CD4-positive, alpha-beta T cell (primary cell): ENCODE data around the gene STX10. TPM values are rescaled to one million over a fixed set of nuclear protein-coding genes. Genes with fewer than 3 reads are reported as not detected.

ENCODE experiments used
- ATAC-seq: fragments of 200-7000 bp; cut with Tn5 transposase; one replicate; pipeline ENCODE4 v1.10.0; 2022; ENCODE audit warnings: mild to moderate bottlenecking; ENCODE audit not compliant: poor library complexity
- CTCF ChIA-PET: fragments of 350-600 bp; sonication (Branson Sonifier 250); formaldehyde crosslinking; loops from one replicate; lab custom pipeline; 2021; ENCODE audit warnings: antibody characterized with exemption, inconsistent platforms; lab: Charles Lee
- POLR2A ChIA-PET: fragments of 350-600 bp; sonication (Branson Sonifier 250); formaldehyde crosslinking; loops from one replicate; lab custom pipeline; 2021; ENCODE audit warnings: antibody characterized with exemption, inconsistent platforms; lab: Charles Lee
- DNase-seq, 14 experiments: peaks; one replicate each; pipeline ENCODE4 v3.0.0-alpha.2; 2013 to 2020; ENCODE audit warnings: mixed read lengths in 2 of 14
- H3K27ac ChIP-seq, 2 donors: one replicate each; pipeline versions ENCODE4 v1.5.1 to v1.7.0; 2013; ENCODE audit warnings: low read length in 2 of 2, low read depth in 1 of 2, mild to moderate bottlenecking in 1 of 2
- H3K27me3 ChIP-seq, 2 experiments: 1 replicate in 1 of 2; 2 replicates in 1 of 2; pipeline versions ENCODE4 v1.6.1 to v1.7.0; 2013; ENCODE audit warnings: low read length in 2 of 2, control low read depth in 1 of 2, mild to moderate bottlenecking in 1 of 2, moderate library complexity in 1 of 2; ENCODE audit not compliant: insufficient read depth in 2 of 2, control insufficient read depth in 1 of 2
- H3K36me3 ChIP-seq: one replicate; pipeline ENCODE4 v1.6.1; 2013; ENCODE audit warnings: low read length, control low read depth; ENCODE audit not compliant: insufficient read depth
- H3K4me1 ChIP-seq: one replicate; pipeline ENCODE4 v1.6.1; 2013; ENCODE audit warnings: low read length, control low read depth; ENCODE audit not compliant: insufficient read depth
- H3K4me3 ChIP-seq: one replicate; pipeline ENCODE4 v1.5.1; 2013; ENCODE audit warnings: mild to moderate bottlenecking, low read length, moderate library complexity
- H3K9me3 ChIP-seq, 2 experiments: 1 replicate in 1 of 2; 2 replicates in 1 of 2; pipeline versions ENCODE4 v1.6.1 to v1.7.0; 2013; ENCODE audit warnings: low read length in 2 of 2, mild to moderate bottlenecking in 2 of 2, control low read depth in 1 of 2, moderate library complexity in 1 of 2; ENCODE audit not compliant: control insufficient read depth in 1 of 2, insufficient read depth in 1 of 2
- H3K27ac Mint-ChIP-seq: one replicate; pipeline ENCODE4 v1.8.0; 2020; ENCODE audit warnings: mixed read lengths
- H3K27me3 Mint-ChIP-seq: one replicate; pipeline ENCODE4 v1.8.0; 2021; ENCODE audit warnings: mixed read lengths
- H3K36me3 Mint-ChIP-seq: one replicate; pipeline ENCODE4 v1.8.0; 2021; ENCODE audit warnings: low read depth, mixed read lengths
- H3K4me1 Mint-ChIP-seq: one replicate; pipeline ENCODE4 v1.8.0; 2021; ENCODE audit warnings: low read depth, mixed read lengths
- H3K4me3 Mint-ChIP-seq: one replicate; pipeline ENCODE4 v1.8.0; 2020; ENCODE audit warnings: mild to moderate bottlenecking, mixed read lengths
- H3K9me3 Mint-ChIP-seq: one replicate; pipeline ENCODE4 v1.8.0; 2020; ENCODE audit warnings: mixed read lengths
- intact Hi-C, 2 experiments: fragments of 100-400 bp; cut with DNase I in 1 of 2; cut with micrococcal nuclease in 1 of 2; formaldehyde crosslinking; loops; one replicate each; pipeline versions ENCODE4 v1.15.1 to v1.9.0; 2023 to 2025; cut with DNase I, micrococcal nuclease
- total RNA-seq, 174 experiments: library from RNA in 2 of 174; stranded (reverse) in 2 of 174; gene quantifications; one replicate each; pipeline ENCODE4 v1.2.3 and lab custom pipeline; 2021 to 2026
- TF ChIP-seq, protein P1 (sequence below): fragments of 200-600 bp; IDR thresholded peaks from one replicate; pipeline ENCODE4 v1.8.0; 2022; ENCODE audit warnings: antibody characterized with exemption, mild to moderate bottlenecking

STX10 gene
- total RNA-seq, 2 experiments from 2014 or later: 40.9 to 43.9 TPM

DNA sequence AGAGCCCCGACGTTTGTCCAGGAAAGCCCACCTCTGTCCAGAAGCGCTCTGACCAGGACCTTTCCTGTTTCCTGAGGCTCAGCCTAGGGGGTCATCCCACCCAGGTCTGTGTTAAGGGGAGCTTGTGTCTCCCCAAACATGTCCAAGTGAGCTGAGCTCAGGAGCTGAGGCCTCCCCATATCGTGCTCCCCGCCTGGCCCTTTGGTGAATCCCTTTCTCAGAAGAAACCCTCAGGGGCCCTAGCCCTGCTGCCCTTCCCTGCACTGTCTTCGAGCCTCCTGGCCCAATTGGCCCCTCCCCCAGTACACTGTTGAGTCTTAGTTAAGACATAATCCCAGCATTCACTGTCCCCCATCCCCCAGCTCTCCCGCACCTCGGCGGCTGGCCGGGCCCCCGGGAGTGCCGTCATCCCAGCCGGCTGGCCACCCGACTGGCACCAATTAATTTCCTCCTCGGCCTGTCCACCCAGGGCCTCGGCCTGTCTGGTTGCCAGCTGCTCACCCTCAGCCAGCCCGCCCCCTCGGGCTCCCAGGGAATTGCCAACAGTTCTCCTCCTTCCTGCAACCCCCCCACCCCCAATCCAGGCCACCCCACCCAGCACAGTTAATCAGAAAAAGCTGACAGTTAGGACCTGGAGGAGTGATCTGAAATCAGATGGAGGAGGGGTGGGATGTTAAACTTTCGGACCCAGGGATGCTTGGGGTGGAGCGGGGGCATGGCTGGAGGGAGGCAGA is 13.6 kb upstream of the STX10 start:
- Histone ChIP-seq H3K4me3 (peak overlapping the region; percentile 60), H3K9me3 (no peaks in the 10 kb centered on the region), H3K27me3 (no peaks in the 10 kb centered on the region), H3K27ac (peak overlapping the region; percentile 87 to 89), H3K36me3 (no peaks in the 10 kb centered on the region), H3K4me1 (peaks cover 98% of the 10 kb centered on the region)
- peaks cover 4% of the 10 kb centered on the region for H3K36me3 Mint-ChIP-seq
- peaks cover 68% of the 10 kb centered on the region for H3K4me1 Mint-ChIP-seq
- TF ChIP-seq, protein P1, sequence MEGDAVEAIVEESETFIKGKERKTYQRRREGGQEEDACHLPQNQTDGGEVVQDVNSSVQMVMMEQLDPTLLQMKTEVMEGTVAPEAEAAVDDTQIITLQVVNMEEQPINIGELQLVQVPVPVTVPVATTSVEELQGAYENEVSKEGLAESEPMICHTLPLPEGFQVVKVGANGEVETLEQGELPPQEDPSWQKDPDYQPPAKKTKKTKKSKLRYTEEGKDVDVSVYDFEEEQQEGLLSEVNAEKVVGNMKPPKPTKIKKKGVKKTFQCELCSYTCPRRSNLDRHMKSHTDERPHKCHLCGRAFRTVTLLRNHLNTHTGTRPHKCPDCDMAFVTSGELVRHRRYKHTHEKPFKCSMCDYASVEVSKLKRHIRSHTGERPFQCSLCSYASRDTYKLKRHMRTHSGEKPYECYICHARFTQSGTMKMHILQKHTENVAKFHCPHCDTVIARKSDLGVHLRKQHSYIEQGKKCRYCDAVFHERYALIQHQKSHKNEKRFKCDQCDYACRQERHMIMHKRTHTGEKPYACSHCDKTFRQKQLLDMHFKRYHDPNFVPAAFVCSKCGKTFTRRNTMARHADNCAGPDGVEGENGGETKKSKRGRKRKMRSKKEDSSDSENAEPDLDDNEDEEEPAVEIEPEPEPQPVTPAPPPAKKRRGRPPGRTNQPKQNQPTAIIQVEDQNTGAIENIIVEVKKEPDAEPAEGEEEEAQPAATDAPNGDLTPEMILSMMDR: no peak
- DNase-seq (peak in 8 of 14 experiments; percentile 15 to 69 (median 46)), ATAC-seq (peak; percentile 2)
- CTCF ChIA-PET: interaction anchor here (0.6 to 3.0 kb wide), 6 partner anchors 8 to 1361 kb away, joined by 3 to 14 read pairs (median 4); partner anchors contain the start of genes IER2 and STX10
- POLR2A ChIA-PET: interaction anchor here (0.6 to 12.1 kb wide), 13 partner anchors 9 to 1408 kb away, joined by 3 to 487 read pairs (median 4); partner anchors contain the start of genes GCDH, IER2, NACC1 and NDUFB7
- peak overlapping the region; percentile 99 for H3K27ac Mint-ChIP-seq
- H3K9me3 Mint-ChIP-seq: no peaks in the 10 kb centered on the region
- H3K4me3 Mint-ChIP-seq: peak overlapping the region; percentile 86
- intact Hi-C loops: no loop called here
- no peaks in the 10 kb centered on the region for H3K27me3 Mint-ChIP-seq

DNA sequence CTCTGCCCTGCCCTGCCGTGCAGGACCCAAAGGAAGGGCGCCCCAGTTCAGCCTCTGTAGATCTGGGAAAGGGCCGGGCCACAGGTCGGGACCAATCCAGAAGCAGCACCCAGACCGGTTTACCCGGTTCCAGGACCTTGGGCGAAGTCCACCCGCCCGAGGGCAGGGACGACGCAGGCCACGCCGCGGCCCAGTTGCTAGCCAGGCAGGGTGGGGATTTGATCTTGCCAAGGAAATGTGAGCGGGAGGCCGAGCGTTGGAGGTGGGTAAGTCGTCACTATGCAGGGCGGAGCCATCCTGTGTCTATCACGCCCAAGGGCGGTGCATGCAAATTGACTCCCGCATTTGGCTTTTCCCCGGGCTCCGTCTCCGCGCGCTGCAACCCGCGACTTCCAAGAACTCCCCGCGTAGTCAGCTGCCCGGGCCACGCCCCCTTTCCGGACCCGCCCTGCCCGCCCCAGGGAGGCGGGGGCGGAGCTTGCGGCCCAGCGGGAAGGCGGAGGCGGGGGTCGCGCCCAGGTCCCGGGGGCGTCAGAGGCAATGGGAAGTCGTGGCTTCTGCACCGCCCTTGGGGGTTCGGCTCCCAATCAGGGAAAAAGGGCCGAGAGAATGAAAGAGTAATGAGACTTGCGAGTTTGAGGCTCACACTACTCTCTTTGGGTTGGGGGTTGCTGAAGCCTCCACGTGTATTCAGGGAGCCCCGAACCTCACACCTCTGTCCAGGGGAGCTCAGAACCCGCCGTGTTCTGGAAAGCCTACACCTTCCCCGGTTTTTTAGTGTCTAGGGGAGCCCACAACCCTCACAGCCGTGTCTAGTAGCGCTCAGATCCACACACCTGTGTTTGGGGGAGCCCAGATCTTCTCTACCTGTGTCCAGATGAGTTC is 12.8 kb upstream of the STX10 start:
- Histone ChIP-seq H3K36me3 (no peaks in the 10 kb centered on the region), H3K9me3 (no peaks in the 10 kb centered on the region), H3K27me3 (no peaks in the 10 kb centered on the region), H3K4me1 (peaks cover 98% of the 10 kb centered on the region), H3K27ac (peak overlapping the region; percentile 87 to 89), H3K4me3 (peak overlapping the region; percentile 60)
- DNase-seq (peak; percentile 50 to 93 (median 80)), ATAC-seq (peak; percentile 56)
- CTCF ChIA-PET: interaction anchor here (0.7 to 3.0 kb wide), 4 partner anchors 8 to 59 kb away, joined by 3 to 14 read pairs (median 6); partner anchors contain the start of genes IER2 and STX10
- H3K9me3 Mint-ChIP-seq: no peaks in the 10 kb centered on the region
- H3K36me3 Mint-ChIP-seq: peaks cover 4% of the 10 kb centered on the region
- TF ChIP-seq, protein P1: no peak
- H3K27ac Mint-ChIP-seq: peak overlapping the region; percentile 99
- POLR2A ChIA-PET: interaction anchor here (0.7 to 12.1 kb wide), 11 partner anchors 8 to 272 kb away, joined by 3 to 487 read pairs (median 4); partner anchors contain the start of genes GCDH, IER2, NACC1 and STX10
- peak overlapping the region; percentile 86 for H3K4me3 Mint-ChIP-seq
- H3K4me1 Mint-ChIP-seq: peaks cover 72% of the 10 kb centered on the region
- intact Hi-C loops: no loop called here
- H3K27me3 Mint-ChIP-seq: no peaks in the 10 kb centered on the region

DNA sequence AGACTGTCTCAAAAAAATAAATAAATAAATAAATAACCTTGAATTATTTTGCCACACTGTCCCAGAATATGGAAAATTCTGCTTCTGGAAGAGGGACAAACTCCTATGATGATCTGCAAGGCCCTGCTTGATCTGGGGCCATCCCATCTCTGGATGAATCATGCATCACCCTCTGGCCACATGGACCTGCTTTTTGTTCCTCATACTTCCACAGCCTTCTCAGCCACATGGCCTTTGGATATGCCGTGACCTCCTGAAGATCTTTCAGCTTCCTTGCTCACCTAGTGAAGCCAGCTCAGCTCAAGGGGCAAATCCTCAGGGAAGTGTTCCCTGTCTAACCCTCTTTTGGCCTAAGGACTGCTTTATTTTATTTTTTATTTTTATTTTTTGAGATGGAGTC is 10.4 kb upstream of the STX10 start:
- intact Hi-C loops: no loop called here
- Histone ChIP-seq H3K9me3 (no peaks in the 10 kb centered on the region), H3K27ac (no peak overlapping the region), H3K4me3 (no peak overlapping the region), H3K27me3 (no peaks in the 10 kb centered on the region), H3K36me3 (no peaks in the 10 kb centered on the region), H3K4me1 (peaks cover 96% of the 10 kb centered on the region)
- peak overlapping the region; percentile 99 for H3K27ac Mint-ChIP-seq
- peaks cover 10% of the 10 kb centered on the region for H3K36me3 Mint-ChIP-seq
- ChIA-PET CTCF (interaction anchor here (1.7 kb wide), 1 partner anchor 35 kb away, joined by 10 read pairs; no protein-coding TSS in a partner anchor), POLR2A (interaction anchor here (1.3 to 12.1 kb wide), 2 partner anchors 6 to 24 kb away, joined by 4 to 487 read pairs; no protein-coding TSS in a partner anchor)
- TF ChIP-seq, protein P1: no peak
- peak in 2 of 14 experiments; percentile 36 to 41 for DNase-seq
- H3K4me3 Mint-ChIP-seq: peak overlapping the region; percentile 7
- peaks cover 71% of the 10 kb centered on the region for H3K4me1 Mint-ChIP-seq
- H3K9me3 Mint-ChIP-seq: no peaks in the 10 kb centered on the region
- H3K27me3 Mint-ChIP-seq: no peaks in the 10 kb centered on the region
- no peak for ATAC-seq
